ENCODE measurements around the gene F10. TPM values are rescaled to one million over a fixed set of nuclear protein-coding genes. Genes with fewer than 3 reads are reported as not detected.

F10 gene
- total RNA-seq, 1 experiment from 2014 or later: not detected

DNA sequence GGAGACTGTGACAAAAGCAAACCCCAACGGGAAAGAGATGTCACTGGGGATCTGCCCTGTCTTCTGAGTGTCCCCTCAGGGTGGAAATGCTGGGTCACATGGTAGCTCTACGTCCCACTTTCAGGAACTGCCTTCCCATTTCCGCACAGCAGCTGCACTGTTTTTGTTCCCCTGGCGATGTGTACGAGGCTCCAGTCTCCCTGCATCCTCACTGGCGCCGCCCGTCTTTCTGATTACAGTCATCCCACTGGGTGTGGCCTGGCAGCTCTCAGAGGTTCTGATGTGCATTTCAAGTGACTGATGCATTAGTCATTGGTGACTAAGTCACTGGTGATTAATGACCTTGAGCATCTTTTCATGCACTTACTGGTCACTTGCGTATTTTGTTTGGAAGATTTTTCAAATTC, 64.7 kb downstream of the F10 start:
- Mint-ChIP-seq H3K27me3 (ENCODE audit: insufficient read depth, unreplicated experiment) (no peaks in the 10 kb centered on the region), H3K9me3 (ENCODE audit: unreplicated experiment) (no peaks in the 10 kb centered on the region), H3K27ac (ENCODE audit: low read depth, unreplicated experiment) (peak overlapping the region; percentile 94), H3K36me3 (ENCODE audit: insufficient read depth, unreplicated experiment) (peaks cover 83% of the 10 kb centered on the region), H3K4me3 (ENCODE audit: unreplicated experiment) (peak overlapping the region; percentile 56), H3K4me1 (ENCODE audit: insufficient read depth, unreplicated experiment) (peaks cover 8% of the 10 kb centered on the region)
- ChIA-PET CTCF (interaction anchor here (0.6 to 0.7 kb wide), 2 partner anchors 89 to 207 kb away, joined by 3 read pairs; no protein-coding TSS in a partner anchor), POLR2A (interaction anchor here (0.8 to 3.1 kb wide), 9 partner anchors 8 to 110 kb away, joined by 3 to 41 read pairs (median 5); partner anchors contain the start of genes CUL4A, LAMP1 and PCID2)
- no TSS peak for BruUV-seq (replicated peaks)
- peak; percentile 98 for DNase-seq (ENCODE audit: unreplicated experiment)
- intact Hi-C loops (cut with micrococcal nuclease): loop anchor here (1.0 kb wide), 1 partner anchor 152 kb away; no protein-coding TSS in a partner anchor
- TF ChIP-seq CTCF (IDR thresholded peaks at IDR 0.05; ENCODE audit: unreplicated experiment): no peak

DNA sequence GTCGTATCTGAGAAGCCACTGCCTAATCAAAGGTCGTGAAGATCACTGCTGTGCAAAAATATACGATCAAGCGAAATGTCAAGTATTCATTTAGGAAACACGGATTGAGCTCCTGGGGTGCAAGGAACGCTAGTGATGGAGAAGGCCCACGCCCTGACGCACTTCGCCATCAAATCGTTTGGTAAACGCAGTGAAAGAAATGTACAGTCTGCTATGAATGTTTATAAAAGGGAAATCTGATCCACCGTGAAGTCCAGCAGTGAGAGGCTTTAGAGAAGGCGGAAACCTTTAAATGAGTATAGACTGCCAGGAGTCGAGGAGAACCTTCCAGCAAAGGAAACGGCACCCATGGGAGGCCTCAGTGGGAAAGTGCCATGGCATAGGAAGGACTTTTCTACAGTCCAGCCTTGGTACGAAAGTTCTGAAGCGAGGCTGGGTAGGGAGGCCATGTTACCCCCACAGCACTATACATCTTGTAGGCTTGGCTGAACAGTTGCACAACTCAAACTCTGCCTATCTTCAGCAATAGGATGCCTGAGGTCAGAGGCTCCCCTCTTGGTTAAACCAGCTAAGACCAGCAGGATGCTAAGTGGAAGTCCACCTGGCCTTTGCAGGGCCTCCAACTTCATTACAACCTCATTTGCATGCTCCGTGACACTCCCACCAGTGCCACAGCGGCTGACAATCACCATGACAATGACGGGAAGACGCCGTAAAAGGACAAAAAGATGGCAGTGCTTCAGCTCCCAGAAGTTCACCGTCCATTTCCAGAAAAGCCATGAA, 65.5 kb downstream of the F10 start:
- intact Hi-C loops (cut with micrococcal nuclease): loop anchor here (1.0 kb wide), 1 partner anchor 153 kb away; no protein-coding TSS in a partner anchor
- Mint-ChIP-seq H3K27ac (ENCODE audit: low read depth, unreplicated experiment) (peak overlapping the region; percentile 94), H3K9me3 (ENCODE audit: unreplicated experiment) (no peaks in the 10 kb centered on the region), H3K4me1 (ENCODE audit: insufficient read depth, unreplicated experiment) (peaks cover 13% of the 10 kb centered on the region), H3K4me3 (ENCODE audit: unreplicated experiment) (no peak overlapping the region), H3K27me3 (ENCODE audit: insufficient read depth, unreplicated experiment) (no peaks in the 10 kb centered on the region), H3K36me3 (ENCODE audit: insufficient read depth, unreplicated experiment) (peaks cover 83% of the 10 kb centered on the region)
- CTCF ChIA-PET: interaction anchor here (0.6 kb wide), 1 partner anchor 93 kb away, joined by 4 read pairs; no protein-coding TSS in a partner anchor
- TF ChIP-seq CTCF (IDR thresholded peaks at IDR 0.05; ENCODE audit: unreplicated experiment): no peak
- DNase-seq (ENCODE audit: unreplicated experiment): no peak
- POLR2A ChIA-PET: interaction anchor here (0.6 to 3.1 kb wide), 11 partner anchors 9 to 264 kb away, joined by 3 to 41 read pairs (median 4); partner anchors contain the start of genes CUL4A, LAMP1 and PCID2
- TSS peak; percentile 50 for BruUV-seq (replicated peaks)

DNA sequence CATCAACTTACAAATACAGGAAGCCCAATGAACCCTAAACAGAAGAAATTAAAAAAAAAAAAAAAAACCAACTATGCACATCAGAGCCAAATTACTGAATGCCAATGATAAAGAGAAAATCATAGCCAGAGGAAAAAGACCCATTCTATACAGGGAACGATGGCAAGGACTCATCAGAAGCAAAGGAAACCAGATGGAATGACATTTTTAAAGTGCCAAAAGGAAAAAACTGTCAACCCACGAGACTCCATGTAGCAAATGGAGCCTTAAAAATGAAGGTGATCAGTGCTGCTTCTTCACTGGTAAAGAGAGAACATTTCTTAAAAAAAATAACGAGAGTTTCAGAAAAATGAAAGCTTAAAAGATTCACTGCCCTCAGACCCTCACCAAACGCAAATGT, 67.6 kb downstream of the F10 start:
- TF ChIP-seq CTCF (IDR thresholded peaks at IDR 0.05; ENCODE audit: unreplicated experiment): no peak
- DNase-seq (ENCODE audit: unreplicated experiment): no peak
- no peaks in the 10 kb centered on the region for H3K9me3 Mint-ChIP-seq (ENCODE audit: unreplicated experiment)
- ChIA-PET CTCF (no interaction called here), POLR2A (interaction anchor here (1.0 to 1.6 kb wide), 4 partner anchors 9 to 107 kb away, joined by 3 to 6 read pairs (median 3); partner anchors contain the start of genes LAMP1 and PCID2)
- no peaks in the 10 kb centered on the region for H3K27me3 Mint-ChIP-seq (ENCODE audit: insufficient read depth, unreplicated experiment)
- BruUV-seq (replicated peaks): no TSS peak
- intact Hi-C loops (cut with micrococcal nuclease): no loop called here
- peaks cover 90% of the 10 kb centered on the region for H3K36me3 Mint-ChIP-seq (ENCODE audit: insufficient read depth, unreplicated experiment)
- H3K27ac Mint-ChIP-seq (ENCODE audit: low read depth, unreplicated experiment): no peak overlapping the region
- peaks cover 15% of the 10 kb centered on the region for H3K4me1 Mint-ChIP-seq (ENCODE audit: insufficient read depth, unreplicated experiment)
- no peak overlapping the region for H3K4me3 Mint-ChIP-seq (ENCODE audit: unreplicated experiment)

- intact Hi-C loops (cut with micrococcal nuclease): loop anchor here (2.0 kb wide), 1 partner anchor 17 kb away; the partner anchor contains the start of genes CUL4A and PCID2
- no peak overlapping the region for H3K27ac Mint-ChIP-seq (ENCODE audit: low read depth, unreplicated experiment)
- ChIA-PET CTCF (no interaction called here), POLR2A (interaction anchor here (0.8 to 1.5 kb wide), 3 partner anchors 15 to 104 kb away, joined by 3 to 10 read pairs (median 3); partner anchors contain the start of genes CUL4A and PCID2)
- H3K36me3 Mint-ChIP-seq (ENCODE audit: insufficient read depth, unreplicated experiment): peaks cover 97% of the 10 kb centered on the region
- no peak for TF ChIP-seq CTCF (IDR thresholded peaks at IDR 0.05; ENCODE audit: unreplicated experiment)
- no peak for DNase-seq (ENCODE audit: unreplicated experiment)
- no peaks in the 10 kb centered on the region for H3K9me3 Mint-ChIP-seq (ENCODE audit: unreplicated experiment)
- H3K4me1 Mint-ChIP-seq (ENCODE audit: insufficient read depth, unreplicated experiment): peaks cover 10% of the 10 kb centered on the region
- H3K27me3 Mint-ChIP-seq (ENCODE audit: insufficient read depth, unreplicated experiment): no peaks in the 10 kb centered on the region
- no TSS peak for BruUV-seq (replicated peaks)
- no peak overlapping the region for H3K4me3 Mint-ChIP-seq (ENCODE audit: unreplicated experiment)
These were observed 69.7 kb downstream of the F10 start for GRCh38 chr13:113192279-113192678.
